OCI-LY1 (cell line): ENCODE results near the gene ADIG.

Source experiments
- H2AFZ ChIP-seq: fragments of 200-600 bp; sonication (generic), shearing (Covaris generic); 2 replicates; pipeline ENCODE4 v1.6.0; 2014; ENCODE audit warnings: antibody characterized with exemption, mild to moderate bottlenecking, low read length
- H3F3A ChIP-seq: fragments of 200-600 bp; sonication (generic), shearing (Covaris generic); 2 replicates; pipeline ENCODE4 v1.6.0; 2014; ENCODE audit warnings: mild to moderate bottlenecking, antibody characterized with exemption, low read length, moderate library complexity; ENCODE audit not compliant: insufficient read depth
- H3K27ac ChIP-seq: fragments of 200-600 bp; sonication (generic); 2 replicates; pipeline ENCODE4 v1.5.1; 2014; ENCODE audit warnings: low read length, mixed run types, mild to moderate bottlenecking, low read depth; ENCODE audit not compliant: poor library complexity, severe bottlenecking
- H3K27me3 ChIP-seq: fragments of 200-600 bp; sonication (generic); 2 replicates; pipeline ENCODE4 v1.6.0; 2014; ENCODE audit warnings: antibody characterized with exemption, mild to moderate bottlenecking, low read length, moderate library complexity; ENCODE audit not compliant: insufficient read depth
- H3K36me3 ChIP-seq: fragments of 200-600 bp; sonication (generic); 2 replicates; pipeline ENCODE4 v1.6.1; 2014; ENCODE audit warnings: mild to moderate bottlenecking, antibody characterized with exemption, low read length, moderate library complexity, mixed read lengths; ENCODE audit not compliant: insufficient read depth
- H3K4me1 ChIP-seq: fragments of 200-600 bp; sonication (generic); 2 replicates; pipeline ENCODE4 v1.5.1; 2014; ENCODE audit warnings: mild to moderate bottlenecking, low read length, moderate library complexity; ENCODE audit not compliant: insufficient read depth, severe bottlenecking
- H3K4me2 ChIP-seq: fragments of 200-600 bp; sonication (generic), shearing (Covaris generic); 2 replicates; pipeline ENCODE4 v1.6.1; 2014; ENCODE audit warnings: low read length
- H3K4me3 ChIP-seq: fragments of 200-600 bp; sonication (generic); 2 replicates; pipeline ENCODE4 v1.5.1; 2014; ENCODE audit warnings: low read length, low read depth, mild to moderate bottlenecking, mixed read lengths; ENCODE audit not compliant: poor library complexity, severe bottlenecking
- H3K79me2 ChIP-seq: fragments of 200-600 bp; shearing (Covaris generic); 2 replicates; pipeline ENCODE4 v1.6.1; 2016; ENCODE audit warnings: mixed run types, low read length, mixed read lengths; ENCODE audit not compliant: insufficient read depth
- H3K9ac ChIP-seq: fragments of 200-600 bp; sonication (generic), shearing (Covaris generic); 2 replicates; pipeline ENCODE4 v1.6.1; 2014; ENCODE audit warnings: mild to moderate bottlenecking, low read length, mixed read lengths
- H3K9me2 ChIP-seq: fragments of 200-600 bp; sonication (generic), shearing (Covaris generic); 2 replicates; pipeline ENCODE4 v1.6.1; 2014; ENCODE audit warnings: low read depth, mild to moderate bottlenecking, low read length, mixed read lengths
- H3K9me3 ChIP-seq: fragments of 200-600 bp; shearing (Covaris generic); 2 replicates; pipeline ENCODE4 v1.6.1; 2014; ENCODE audit warnings: low read length, mixed read lengths
- H4K20me1 ChIP-seq: fragments of 200-600 bp; sonication (generic), shearing (Covaris generic); 2 replicates; pipeline ENCODE4 v1.6.0; 2016; ENCODE audit warnings: mild to moderate bottlenecking, low read length; ENCODE audit not compliant: insufficient read depth
- CTCF ChIP-seq: fragments of 200-600 bp; sonication (generic), shearing (Covaris generic); IDR thresholded peaks from 2 replicates; pipeline ENCODE4 v1.5.1; 2017; ENCODE audit warnings: mild to moderate bottlenecking, antibody characterized with exemption, low read length, moderate library complexity, mixed read lengths
- EZH2 ChIP-seq: fragments of 200-600 bp; sonication (generic), shearing (Covaris generic); IDR thresholded peaks from 2 replicates; pipeline ENCODE4 v1.8.0; 2017; ENCODE audit warnings: borderline replicate concordance, mixed run types, mild to moderate bottlenecking, antibody characterized with exemption, low read length, moderate library complexity, mixed read lengths

ADIG gene

GRCh38 chr20:38538789-38539188, 42.2 kb upstream of the ADIG start:
- no peaks in the 10 kb centered on the region for H3K27me3 ChIP-seq
- H3K9me2 ChIP-seq: no peaks in the 10 kb centered on the region
- no peak overlapping the region for H3K27ac ChIP-seq
- no peak overlapping the region for H3K4me2 ChIP-seq
- H3K79me2 ChIP-seq: no peaks in the 10 kb centered on the region
- no peaks in the 10 kb centered on the region for H3K4me1 ChIP-seq
- H3K4me3 ChIP-seq: no peak overlapping the region
- no peaks in the 10 kb centered on the region for H4K20me1 ChIP-seq
- no peak overlapping the region for H3K9ac ChIP-seq
- TF ChIP-seq EZH2: no peak
- no peak for TF ChIP-seq CTCF
- no peaks in the 10 kb centered on the region for H3K9me3 ChIP-seq
- H3K36me3 ChIP-seq: peaks cover 88% of the 10 kb centered on the region
- no peaks in the 10 kb centered on the region for H3F3A ChIP-seq
- no peak overlapping the region for H2AFZ ChIP-seq

- H3F3A ChIP-seq: no peaks in the 10 kb centered on the region
- no peak overlapping the region for H3K27ac ChIP-seq
- H3K9me3 ChIP-seq: no peaks in the 10 kb centered on the region
- no peaks in the 10 kb centered on the region for H3K9me2 ChIP-seq
- H3K79me2 ChIP-seq: no peaks in the 10 kb centered on the region
- H2AFZ ChIP-seq: no peak overlapping the region
- no peak overlapping the region for H3K9ac ChIP-seq
- H4K20me1 ChIP-seq: no peaks in the 10 kb centered on the region
- no peaks in the 10 kb centered on the region for H3K4me1 ChIP-seq
- TF ChIP-seq CTCF (no peak), EZH2 (no peak)
- H3K4me2 ChIP-seq: no peak overlapping the region
- H3K36me3 ChIP-seq: peaks cover 87% of the 10 kb centered on the region
- H3K27me3 ChIP-seq: no peaks in the 10 kb centered on the region
- no peak overlapping the region for H3K4me3 ChIP-seq
These were observed 37.7 kb upstream of the ADIG start for GRCh38 chr20:38543014-38543906.

- Histone ChIP-seq H3K4me1 (no peaks in the 10 kb centered on the region), H3K79me2 (no peaks in the 10 kb centered on the region), H3F3A (no peaks in the 10 kb centered on the region), H3K27me3 (no peaks in the 10 kb centered on the region), H3K4me3 (no peak overlapping the region), H3K27ac (no peak overlapping the region), H2AFZ (no peak overlapping the region), H4K20me1 (no peaks in the 10 kb centered on the region), H3K9ac (no peak overlapping the region), H3K36me3 (peaks cover 83% of the 10 kb centered on the region), H3K9me2 (no peaks in the 10 kb centered on the region), H3K9me3 (no peaks in the 10 kb centered on the region), H3K4me2 (no peak overlapping the region)
- TF ChIP-seq CTCF: no peak
- TF ChIP-seq EZH2: no peak
These were observed 35.2 kb upstream of the ADIG start for GRCh38 chr20:38545771-38546170.
